Measurements from ENCODE around the gene TTC29.

GRCh38 chr4:146674829-146675570 lies 270.7 kb downstream of the TTC29 start:
- TF ChIP-seq GATA2 (IDR thresholded peaks at IDR 0.05; ENCODE audit: low read depth, low read length) (no peak), GATA3 (IDR thresholded peaks at IDR 0.05; ENCODE audit: low read depth, low read length) (no peak)

All from SH-SY5Y (cell line).